MM.1S (cell line): ENCODE measurements around the gene NTMT1.

Source experiments
- CTCF ChIP-seq: fragments of 300-600 bp; sonication (generic); IDR thresholded peaks from 2 replicates; pipeline ENCODE4 v1.5.1; 2016; ENCODE audit warnings: antibody characterized with exemption, low read length, mixed read lengths
- EZH2 ChIP-seq: fragments of 300-600 bp; sonication (generic); optimal IDR thresholded peaks from 2 replicates; pipeline ENCODE3; 2017; ENCODE audit warnings: low read depth, mild to moderate bottlenecking, antibody characterized with exemption, low read length, mixed read lengths
- EZH2phosphoT487 ChIP-seq: fragments of 300-600 bp; sonication (generic); IDR thresholded peaks from 2 replicates; pipeline ENCODE4 v1.6.1; 2018; ENCODE audit warnings: antibody characterized with exemption, low read length

GRCh38 chr9:129627556-129628440 is 1.8 kb downstream of the NTMT1 start:
- TF ChIP-seq CTCF (no peak), EZH2 (no peak), EZH2phosphoT487 (no peak)
